ENCODE data around the gene PRRX2. TPM values are rescaled to one million over a fixed set of nuclear protein-coding genes. Genes with fewer than 3 reads are reported as not detected.

PRRX2 gene
- total RNA-seq: 1 to 10 TPM; 1.7 to 7.1 (median 4.9) TPM

DNA sequence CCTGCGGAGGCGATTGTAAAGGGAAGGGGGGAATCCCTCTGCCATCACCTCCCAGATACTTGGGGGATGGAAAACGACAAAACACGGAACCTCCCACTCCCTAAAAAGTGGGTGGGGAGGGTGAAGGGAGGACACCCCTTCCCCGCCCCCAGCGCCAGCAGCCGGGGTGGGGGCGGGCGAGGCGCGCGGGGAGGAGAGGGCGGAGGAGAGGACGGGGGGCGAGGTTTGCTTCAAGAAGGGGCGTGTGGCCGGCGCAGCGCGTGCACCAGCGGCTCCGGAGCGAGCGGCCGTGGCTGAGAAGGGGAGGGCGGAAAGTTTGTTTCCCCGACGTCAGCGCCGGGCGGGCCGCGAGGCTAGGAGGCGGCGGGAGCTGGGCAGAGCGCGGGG, at the start of gene PRRX2:
PRRX2 (plus strand) TSS at position 259 of the 387 bp plus-strand sequence. CDS start 221 bp downstream, outside the sequence.
- TF ChIP-seq, protein P1, sequence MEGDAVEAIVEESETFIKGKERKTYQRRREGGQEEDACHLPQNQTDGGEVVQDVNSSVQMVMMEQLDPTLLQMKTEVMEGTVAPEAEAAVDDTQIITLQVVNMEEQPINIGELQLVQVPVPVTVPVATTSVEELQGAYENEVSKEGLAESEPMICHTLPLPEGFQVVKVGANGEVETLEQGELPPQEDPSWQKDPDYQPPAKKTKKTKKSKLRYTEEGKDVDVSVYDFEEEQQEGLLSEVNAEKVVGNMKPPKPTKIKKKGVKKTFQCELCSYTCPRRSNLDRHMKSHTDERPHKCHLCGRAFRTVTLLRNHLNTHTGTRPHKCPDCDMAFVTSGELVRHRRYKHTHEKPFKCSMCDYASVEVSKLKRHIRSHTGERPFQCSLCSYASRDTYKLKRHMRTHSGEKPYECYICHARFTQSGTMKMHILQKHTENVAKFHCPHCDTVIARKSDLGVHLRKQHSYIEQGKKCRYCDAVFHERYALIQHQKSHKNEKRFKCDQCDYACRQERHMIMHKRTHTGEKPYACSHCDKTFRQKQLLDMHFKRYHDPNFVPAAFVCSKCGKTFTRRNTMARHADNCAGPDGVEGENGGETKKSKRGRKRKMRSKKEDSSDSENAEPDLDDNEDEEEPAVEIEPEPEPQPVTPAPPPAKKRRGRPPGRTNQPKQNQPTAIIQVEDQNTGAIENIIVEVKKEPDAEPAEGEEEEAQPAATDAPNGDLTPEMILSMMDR (IDR thresholded peaks at IDR 0.05; ENCODE audit: low read depth): no peak

DNA sequence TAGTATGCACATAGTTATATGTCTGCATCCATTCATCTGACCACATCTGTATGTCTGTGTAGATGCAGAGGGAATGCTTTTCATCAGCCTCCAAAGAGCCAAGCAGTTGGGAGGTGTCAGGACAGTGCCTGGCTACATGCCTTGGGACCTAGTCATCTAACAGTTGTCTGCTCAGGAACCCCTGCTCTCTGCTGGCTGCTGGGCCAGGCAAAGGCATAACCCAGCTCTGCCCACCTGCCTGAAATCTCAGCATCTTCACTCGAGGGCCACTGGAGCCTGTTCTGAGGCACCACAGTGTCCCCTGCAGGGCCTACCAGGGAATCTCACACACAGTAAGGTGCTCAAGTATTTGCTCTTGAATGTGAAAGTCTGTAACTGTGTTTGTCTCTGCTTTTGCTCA, 48.3 kb upstream of the PRRX2 start:
- TF ChIP-seq, protein P1 (IDR thresholded peaks at IDR 0.05; ENCODE audit: low read depth): no peak

DNA sequence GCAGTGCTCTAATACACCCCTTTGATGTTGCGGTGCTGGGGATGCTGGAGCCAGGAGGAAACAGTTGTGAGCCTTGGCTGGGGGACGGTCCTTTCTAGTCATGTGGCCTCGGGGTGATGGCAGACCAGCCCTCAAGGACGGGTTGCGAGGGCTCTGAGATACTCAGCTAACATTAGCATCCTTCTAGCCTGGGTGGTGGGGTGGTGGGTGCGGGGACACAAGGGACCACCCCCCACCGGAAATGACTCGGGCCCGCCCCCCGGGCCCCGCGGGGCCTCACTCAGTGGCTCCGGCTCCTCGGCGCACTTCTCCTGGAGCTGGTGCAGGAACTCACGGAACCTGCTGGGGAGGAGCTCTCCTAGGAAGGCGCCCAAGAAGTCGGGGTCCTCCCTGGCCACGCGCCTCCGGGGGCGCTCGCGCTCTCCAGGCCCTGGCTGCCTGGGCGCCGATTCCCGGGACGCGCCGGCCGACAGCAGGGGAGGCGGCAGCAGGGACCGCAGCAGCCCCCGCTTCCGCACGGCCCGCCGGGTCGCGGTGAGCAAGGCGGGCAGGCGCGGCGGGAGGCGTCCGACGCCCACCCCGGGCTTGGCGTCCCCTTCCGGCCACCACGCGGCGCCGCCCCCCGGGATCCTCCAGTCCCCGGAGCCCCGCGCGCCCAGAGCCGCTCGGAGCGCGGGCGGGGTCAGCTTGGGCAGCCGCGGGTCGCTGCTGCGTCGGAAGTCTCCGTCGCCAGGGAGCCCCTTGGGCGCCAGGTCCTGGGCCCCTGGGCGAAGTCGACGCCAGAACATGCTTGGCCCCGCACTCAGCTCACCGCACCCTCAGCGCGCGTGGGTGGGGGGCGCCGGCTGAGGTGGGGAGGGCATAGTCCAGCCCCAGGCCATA, 45.4 kb upstream of the PRRX2 start:
- TF ChIP-seq, protein P1 (IDR thresholded peaks at IDR 0.05; ENCODE audit: low read depth): no peak

DNA sequence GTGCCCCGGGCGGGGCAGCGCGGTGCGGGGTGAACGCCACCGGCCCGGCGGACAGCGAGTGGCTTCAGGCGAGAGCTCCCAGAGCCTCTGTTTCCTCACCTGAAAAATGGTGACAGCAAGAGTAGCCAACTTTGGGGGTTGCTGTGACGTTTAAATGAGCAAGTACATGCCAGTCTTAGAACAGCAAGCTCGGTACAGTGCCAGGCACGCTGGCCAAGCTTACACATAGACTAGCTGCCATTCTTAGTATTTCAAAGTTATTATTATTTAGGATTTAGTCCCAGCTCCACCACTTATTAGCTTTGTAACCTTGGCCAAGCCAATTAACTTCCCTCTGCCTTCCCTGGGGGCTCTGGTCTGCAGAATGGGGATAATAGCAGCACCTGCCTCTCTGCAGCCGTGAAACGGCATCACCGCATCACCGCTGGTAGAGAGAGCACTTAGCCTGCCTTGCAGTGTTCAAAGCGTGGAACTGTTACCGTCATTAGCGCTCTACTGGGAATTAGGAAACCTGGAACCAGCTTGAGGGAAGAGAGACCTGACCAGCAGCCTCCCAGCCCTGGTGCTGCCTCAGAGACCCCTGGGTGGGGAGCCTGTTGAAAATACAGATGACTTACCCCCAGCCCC, 44.7 kb upstream of the PRRX2 start, which contains the start of gene C9orf50:
C9orf50 (minus strand) TSS at position 433 of the 627 bp plus-strand sequence. CDS start 527 bp downstream, outside the sequence.
- TF ChIP-seq, protein P1 (IDR thresholded peaks at IDR 0.05; ENCODE audit: low read depth): no peak

DNA sequence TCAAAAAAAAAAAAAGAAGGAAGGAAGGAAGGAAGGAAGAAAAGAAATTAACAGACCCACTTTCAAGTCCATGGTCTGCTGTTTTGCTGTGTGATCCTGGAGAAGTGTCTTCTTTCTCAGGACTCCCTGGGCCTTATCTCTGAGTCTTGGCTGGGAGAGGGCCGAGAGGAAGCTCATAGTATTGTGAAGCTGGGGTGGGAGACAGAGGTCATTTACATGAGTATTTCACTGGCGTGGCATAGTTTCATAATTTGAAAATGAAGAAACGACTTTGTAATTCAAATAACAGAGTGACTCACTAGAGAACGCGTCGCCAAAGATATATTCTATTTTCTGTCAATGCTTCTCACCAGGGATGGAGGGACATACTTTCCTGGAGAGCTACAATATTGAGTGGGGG, 42.1 kb upstream of the PRRX2 start:
- TF ChIP-seq, protein P1 (IDR thresholded peaks at IDR 0.05; ENCODE audit: low read depth): no peak

DNA sequence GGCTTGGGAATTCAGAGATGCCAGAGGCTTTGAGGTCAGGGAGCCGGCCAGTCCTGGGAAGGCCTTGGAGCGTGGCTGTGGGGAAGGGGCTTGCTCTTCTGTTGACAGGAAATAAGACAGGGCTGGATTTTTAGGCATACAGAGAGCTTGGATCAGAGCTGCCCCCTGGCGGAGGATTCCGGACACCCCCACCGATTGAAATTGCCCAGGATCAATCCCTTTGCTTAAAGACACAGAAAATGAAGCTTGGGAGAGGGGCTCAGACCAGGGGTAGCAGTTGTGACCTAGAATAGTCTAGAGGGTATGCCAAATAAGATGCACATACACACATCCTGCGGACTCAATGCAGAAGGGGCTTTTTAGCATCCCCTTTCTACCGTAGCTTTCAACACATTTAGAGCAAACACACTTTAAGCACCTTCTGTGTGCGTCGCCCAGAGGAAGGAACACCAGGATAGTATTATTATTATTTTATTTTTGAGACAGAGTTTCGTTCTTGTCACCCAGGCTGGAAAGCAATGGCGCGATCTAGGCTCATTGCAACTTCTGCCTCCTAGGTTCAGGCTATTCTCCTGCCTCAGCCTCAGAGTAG, 41.2 kb upstream of the PRRX2 start:
- TF ChIP-seq, protein P1 (IDR thresholded peaks at IDR 0.05; ENCODE audit: low read depth): no peak

DNA sequence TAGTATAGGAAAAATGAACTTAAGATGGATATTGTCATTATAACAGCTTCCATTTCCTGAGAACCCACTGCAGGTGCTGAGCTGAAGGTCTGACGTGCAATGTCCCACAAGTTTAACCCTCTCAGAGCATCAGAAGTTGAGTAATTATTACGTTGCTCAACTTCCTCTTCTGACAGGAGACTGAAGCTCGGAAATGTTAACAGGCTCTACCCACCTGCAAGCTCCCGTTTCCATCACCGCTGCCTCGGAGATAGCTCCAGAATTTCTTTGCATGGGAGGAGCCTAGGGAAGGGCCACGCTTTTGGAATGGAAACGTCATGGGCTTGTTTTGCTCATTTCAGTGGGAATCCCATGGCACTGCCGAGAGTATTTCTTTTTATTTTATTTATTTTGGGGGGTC, 40.5 kb upstream of the PRRX2 start:
- TF ChIP-seq, protein P1 (IDR thresholded peaks at IDR 0.05; ENCODE audit: low read depth): no peak

Data from subcutaneous adipose tissue (tissue), 4 donors.